GM12878 (cell line): ENCODE data around the gene VTI1A. TPM values are rescaled to one million over a fixed set of nuclear protein-coding genes. Genes with fewer than 3 reads are reported as not detected.

Experiments
- ATAC-seq: fragments of 200-7000 bp; cut with Tn5 transposase; 3 replicates; pipeline ENCODE4 v1.9.1; 2020; ENCODE audit warnings: mild to moderate bottlenecking, moderate library complexity
- BruUV-seq: library from RNA; stranded (reverse); fragments of 400-500 nt; replicated peaks from 2 replicates; lab custom pipeline; 2021; lab: Mats Ljungman, UMichigan
- CTCF ChIA-PET: fragments of 300-600 bp; sonication (Branson Sonifier 250); formaldehyde crosslinking; extraction: SDS; loops from one replicate; lab custom pipeline; 2021; ENCODE audit warnings: inconsistent platforms; lab: Yijun Ruan, JAX
- POLR2A ChIA-PET: fragments of 350-600 bp; formaldehyde crosslinking; extraction: SDS; loops from one replicate; lab custom pipeline; 2021; ENCODE audit warnings: inconsistent platforms; lab: Charles Lee
- RAD21 ChIA-PET: fragments of 300-600 bp; sonication (Branson Sonifier 250); formaldehyde crosslinking; loops from one replicate; lab custom pipeline; 2023; ENCODE audit warnings: antibody characterized with exemption; ENCODE audit not compliant: unreplicated experiment; lab: Charles Lee
- SMC1A ChIA-PET: fragments of 300-600 bp; sonication (Branson Sonifier 250); formaldehyde crosslinking; loops from one replicate; lab custom pipeline; 2023; ENCODE audit not compliant: unreplicated experiment, uncharacterized antibody; lab: Charles Lee
- DNase-seq: peaks from one replicate; pipeline ENCODE4 v3.0.0-alpha.2; 2011; ENCODE audit warnings: low read depth, low spot score
- FAIRE-seq: peaks from 3 replicates; lab custom pipeline; 2011; peaks lifted over from hg19 to GRCh38; lab: Jason Lieb, UNC
- H2AFZ ChIP-seq: 2 replicates; pipeline ENCODE4 v1.6.0; 2011; ENCODE audit warnings: low read depth, low read length, control low read depth; ENCODE audit not compliant: control insufficient read depth
- H3K27ac ChIP-seq: 2 replicates; pipeline ENCODE4 v1.5.1; 2011; ENCODE audit warnings: control low read depth; ENCODE audit not compliant: control insufficient read depth, insufficient read depth
- H3K27me3 ChIP-seq, 2 experiments: replicated peaks in 1 of 2; 2 replicates each; pipeline versions ENCODE4 v1.6.0 to v1.6.1; 2011; ENCODE audit warnings: low read length in 1 of 2; ENCODE audit not compliant: control insufficient read depth in 2 of 2, insufficient read depth in 2 of 2
- H3K36me3 ChIP-seq, 2 experiments: 2 replicates each; pipeline ENCODE4 v1.5.1; 2011; ENCODE audit warnings: low read length in 1 of 2; ENCODE audit not compliant: control insufficient read depth in 2 of 2, insufficient read depth in 2 of 2
- H3K4me1 ChIP-seq: 2 replicates; pipeline ENCODE4 v1.6.1; 2011; ENCODE audit warnings: mild to moderate bottlenecking, low read length, moderate library complexity, mixed read lengths; ENCODE audit not compliant: control insufficient read depth, insufficient read depth
- H3K4me2 ChIP-seq: 2 replicates; pipeline ENCODE4 v1.6.0; 2011; ENCODE audit warnings: control low read depth; ENCODE audit not compliant: control insufficient read depth, insufficient read depth
- H3K4me3 ChIP-seq: fragments of 200-600 bp; sonication (generic); 2 replicates; pipeline ENCODE4 v1.5.1; 2016
- H3K79me2 ChIP-seq: 2 replicates; pipeline ENCODE4 v1.6.0; 2011; ENCODE audit warnings: low read length; ENCODE audit not compliant: control insufficient read depth, insufficient read depth
- H3K9ac ChIP-seq: 2 replicates; pipeline ENCODE4 v1.8.0; 2011; ENCODE audit warnings: low read length, control low read depth, mixed read lengths; ENCODE audit not compliant: control insufficient read depth, insufficient read depth
- H3K9me3 ChIP-seq: replicated peaks from 3 replicates; pipeline ENCODE4 v1.5.1; 2011; ENCODE audit warnings: mild to moderate bottlenecking, low read length; ENCODE audit not compliant: control insufficient read depth, insufficient read depth
- H4K20me1 ChIP-seq: 2 replicates; pipeline ENCODE4 v1.6.0; 2011; ENCODE audit not compliant: control insufficient read depth, insufficient read depth
- CREB1 ChIP-seq: IDR thresholded peaks from 2 replicates; pipeline ENCODE4 v1.6.1; 2012; ENCODE audit warnings: low read depth, mild to moderate bottlenecking, inconsistent platforms
- MTA2 ChIP-seq: fragments of 450-650 bp; IDR thresholded peaks from 2 replicates; pipeline ENCODE4 v1.6.1; 2016; ENCODE audit warnings: low read depth, mild to moderate bottlenecking, moderate library complexity
- SIN3A ChIP-seq: IDR thresholded peaks from 2 replicates; pipeline ENCODE4 v1.6.1; 2012; ENCODE audit warnings: low read depth, low read length, improper control_type of control experiment
- SIX5 ChIP-seq: IDR thresholded peaks from 2 replicates; pipeline ENCODE4 v1.6.1; 2011; ENCODE audit warnings: mild to moderate bottlenecking, low read depth, low read length, moderate library complexity; ENCODE audit not compliant: severe bottlenecking
- ZNF622 ChIP-seq: fragments of 450-650 bp; IDR thresholded peaks from 2 replicates; pipeline ENCODE4 v1.6.1; 2017; ENCODE audit warnings: mild to moderate bottlenecking, inconsistent platforms
- WGBS: methylation state at CpG from one replicate; pipeline ENCODE4 v1.1.6; 2016; ENCODE audit warnings: low lambda C conversion rate; ENCODE audit not compliant: insufficient replicate concordance, insufficient coverage; ENCODE audit errors: missing lambda C conversion rate; 5-methylcytosine and 5-hydroxymethylcytosine counted together
- in situ Hi-C: fragments of 300-500 bp; cut with MboI; formaldehyde crosslinking; loops from 9 replicates; pipeline ENCODE4 v1.14.3; 2018; ENCODE audit warnings: mixed read lengths
- intact Hi-C: fragments of 100-400 bp; cut with micrococcal nuclease; formaldehyde crosslinking; loops from one replicate; pipeline ENCODE4 v1.14.2; 2022; ENCODE audit not compliant: unreplicated experiment
- polyA plus RNA-seq, 11 experiments: library from polyadenylated mRNA; depleted of rRNA in 4 of 11; unstranded in 6 of 11; stranded (reverse) in 5 of 11; fragments of >200 nt; fragmentation: Nextera tagmentation in 4 of 11; fragmentation: Illumina TruSeq in 1 of 11; extraction: Ambion mirVana in 4 of 11; extraction: Trizol in 1 of 11; gene quantifications; 1 replicate in 1 of 11; 2 replicates in 10 of 11; pipeline versions ENCODE4 v1.2.1 to v1.2.3, GENCODE V29; 2011 to 2016; ENCODE audit warnings: inconsistent platforms in 2 of 11, missing spikeins in 2 of 11, low read depth in 1 of 11
- total RNA-seq, 4 experiments: library from RNA; depleted of rRNA in 3 of 4; stranded (reverse); fragments of >200 nt in 3 of 4; fragmentation: Illumina TruSeq in 1 of 4; extraction: Trizol in 1 of 4; gene quantifications; 2 replicates each; pipeline versions ENCODE4 v1.2.1 to v1.2.3, GENCODE V29; 2013 to 2021
- TF ChIP-seq, protein P1 (sequence below): fragments of 450-650 bp; IDR thresholded peaks from 2 replicates; pipeline ENCODE4 v1.6.1; 2017; ENCODE audit warnings: mild to moderate bottlenecking

VTI1A gene
- total and polyA plus RNA-seq, 10 of the 15 experiments (the other 5 are each of a cell fraction or from before 2014, with no cell fraction given), result 12.4 to 43.2 (median 27.5) TPM

DNA sequence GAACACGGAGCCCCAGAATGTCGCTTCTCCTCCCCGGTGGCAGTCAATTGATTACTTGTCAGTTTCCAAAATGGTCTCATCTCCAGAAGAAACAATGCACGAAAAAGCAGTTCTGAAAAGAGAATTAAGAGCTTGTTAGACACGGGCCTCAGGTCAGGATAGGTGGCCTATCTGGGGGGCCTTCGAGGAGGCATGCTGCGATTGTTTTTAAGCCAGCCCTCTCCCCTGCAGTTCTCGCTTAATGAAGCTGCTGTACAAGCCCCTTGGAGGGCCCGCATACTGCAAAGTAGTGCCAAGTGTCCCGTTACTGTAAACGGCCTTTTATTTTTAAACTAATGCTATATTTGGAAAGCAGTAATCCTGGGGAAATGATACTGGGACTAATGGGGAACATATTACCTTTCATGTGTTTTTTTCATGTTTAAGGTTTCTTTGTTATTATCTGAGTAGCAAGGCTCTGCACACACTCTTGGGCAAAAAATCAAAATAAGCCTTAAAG lies 388.3 kb downstream of the VTI1A start:
- H3K79me2 ChIP-seq, result no peaks in the 10 kb centered on the region
- no peak for ATAC-seq
- TF ChIP-seq, protein P1, sequence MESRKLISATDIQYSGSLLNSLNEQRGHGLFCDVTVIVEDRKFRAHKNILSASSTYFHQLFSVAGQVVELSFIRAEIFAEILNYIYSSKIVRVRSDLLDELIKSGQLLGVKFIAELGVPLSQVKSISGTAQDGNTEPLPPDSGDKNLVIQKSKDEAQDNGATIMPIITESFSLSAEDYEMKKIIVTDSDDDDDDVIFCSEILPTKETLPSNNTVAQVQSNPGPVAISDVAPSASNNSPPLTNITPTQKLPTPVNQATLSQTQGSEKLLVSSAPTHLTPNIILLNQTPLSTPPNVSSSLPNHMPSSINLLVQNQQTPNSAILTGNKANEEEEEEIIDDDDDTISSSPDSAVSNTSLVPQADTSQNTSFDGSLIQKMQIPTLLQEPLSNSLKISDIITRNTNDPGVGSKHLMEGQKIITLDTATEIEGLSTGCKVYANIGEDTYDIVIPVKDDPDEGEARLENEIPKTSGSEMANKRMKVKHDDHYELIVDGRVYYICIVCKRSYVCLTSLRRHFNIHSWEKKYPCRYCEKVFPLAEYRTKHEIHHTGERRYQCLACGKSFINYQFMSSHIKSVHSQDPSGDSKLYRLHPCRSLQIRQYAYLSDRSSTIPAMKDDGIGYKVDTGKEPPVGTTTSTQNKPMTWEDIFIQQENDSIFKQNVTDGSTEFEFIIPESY, result no peak
- TF ChIP-seq CREB1 (no peak), MTA2 (no peak)
- DNase-seq, result no peak
- H3K27ac ChIP-seq, result no peak overlapping the region
- no peak overlapping the region for H2AFZ ChIP-seq
- no peak overlapping the region for H3K4me3 ChIP-seq
- H3K4me1 ChIP-seq, result peaks cover 6% of the 10 kb centered on the region; the same call in 1 of the 2 replicates
- ChIA-PET SMC1A (no interaction called here), CTCF (no interaction called here), POLR2A (no interaction called here), RAD21 (no interaction called here)
- H3K4me2 ChIP-seq, result no peak overlapping the region
- no peak overlapping the region for H3K9ac ChIP-seq
- intact Hi-C loops, result no loop called here
- in situ Hi-C loops, result no loop called here
- H3K9me3 ChIP-seq, result no peaks in the 10 kb centered on the region
- no peak for FAIRE-seq
- no peaks in the 10 kb centered on the region for H4K20me1 ChIP-seq
- WGBS, result 82% methylated on average over 11 of the region's 11 CpGs
- no TSS peak for BruUV-seq
- no peaks in the 10 kb centered on the region for H3K27me3 ChIP-seq
- H3K36me3 ChIP-seq, result no peaks in the 10 kb centered on the region

DNA sequence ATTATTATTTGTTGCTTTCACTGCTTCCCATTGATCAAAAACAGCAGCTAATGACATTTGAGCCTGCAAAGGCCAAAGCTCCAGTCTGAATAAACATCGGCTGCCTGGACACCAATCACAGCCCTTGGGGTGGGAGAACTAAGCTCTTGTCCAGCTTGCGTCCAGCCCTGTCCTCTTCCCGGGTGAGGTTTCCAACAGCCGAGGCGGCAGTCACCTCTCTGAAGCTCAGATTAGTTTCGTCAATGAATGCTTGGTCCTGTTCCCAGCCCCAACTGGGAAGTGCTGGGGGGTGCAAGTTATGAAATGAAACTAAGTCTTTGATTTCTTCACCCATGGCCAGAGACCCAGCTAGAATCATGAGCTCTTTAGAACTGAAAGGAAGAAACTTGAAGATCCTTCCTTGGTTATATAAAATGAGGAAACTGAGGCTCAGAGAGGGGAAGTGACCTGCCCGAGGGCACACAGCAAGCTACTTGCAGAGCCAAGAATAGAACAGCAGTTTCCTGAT lies 389.0 kb downstream of the VTI1A start:
- DNase-seq (no peak), ATAC-seq (no peak), FAIRE-seq (no peak)
- ChIA-PET POLR2A (no interaction called here), SMC1A (no interaction called here), RAD21 (no interaction called here), CTCF (no interaction called here)
- Histone ChIP-seq H3K4me3 (no peak overlapping the region), H3K4me2 (no peak overlapping the region), H4K20me1 (no peaks in the 10 kb centered on the region), H3K4me1 (peaks cover 6% of the 10 kb centered on the region; the same call in 1 of the 2 replicates), H3K27me3 (no peaks in the 10 kb centered on the region), H3K79me2 (no peaks in the 10 kb centered on the region), H3K27ac (no peak overlapping the region), H3K9ac (no peak overlapping the region), H2AFZ (no peak overlapping the region), H3K36me3 (no peaks in the 10 kb centered on the region), H3K9me3 (no peaks in the 10 kb centered on the region)
- 68% methylated on average over 7 of the region's 7 CpGs for WGBS
- in situ Hi-C loops, result no loop called here
- BruUV-seq, result no TSS peak
- no peak for TF ChIP-seq SIX5
- no peak for TF ChIP-seq ZNF622
- TF ChIP-seq SIN3A, result no peak
- intact Hi-C loops, result no loop called here
